OCI-LY1 (cell line): ENCODE results near the gene CEBPZOS.
A peak's percentile ranks its signal among the peaks of the same experiment; 100 is the strongest.

Source experiments
- H2AFZ ChIP-seq: fragments of 200-600 bp; sonication (generic), shearing (Covaris generic); 2 replicates; pipeline ENCODE4 v1.6.0; 2014; ENCODE audit warnings: antibody characterized with exemption, mild to moderate bottlenecking, low read length
- H3F3A ChIP-seq: fragments of 200-600 bp; sonication (generic), shearing (Covaris generic); 2 replicates; pipeline ENCODE4 v1.6.0; 2014; ENCODE audit warnings: mild to moderate bottlenecking, antibody characterized with exemption, low read length, moderate library complexity; ENCODE audit not compliant: insufficient read depth
- H3K27ac ChIP-seq: fragments of 200-600 bp; sonication (generic); 2 replicates; pipeline ENCODE4 v1.5.1; 2014; ENCODE audit warnings: low read length, mixed run types, mild to moderate bottlenecking, low read depth; ENCODE audit not compliant: poor library complexity, severe bottlenecking
- H3K27me3 ChIP-seq: fragments of 200-600 bp; sonication (generic); 2 replicates; pipeline ENCODE4 v1.6.0; 2014; ENCODE audit warnings: antibody characterized with exemption, mild to moderate bottlenecking, low read length, moderate library complexity; ENCODE audit not compliant: insufficient read depth
- H3K36me3 ChIP-seq: fragments of 200-600 bp; sonication (generic); 2 replicates; pipeline ENCODE4 v1.6.1; 2014; ENCODE audit warnings: mild to moderate bottlenecking, antibody characterized with exemption, low read length, moderate library complexity, mixed read lengths; ENCODE audit not compliant: insufficient read depth
- H3K4me1 ChIP-seq: fragments of 200-600 bp; sonication (generic); 2 replicates; pipeline ENCODE4 v1.5.1; 2014; ENCODE audit warnings: mild to moderate bottlenecking, low read length, moderate library complexity; ENCODE audit not compliant: insufficient read depth, severe bottlenecking
- H3K4me2 ChIP-seq: fragments of 200-600 bp; sonication (generic), shearing (Covaris generic); 2 replicates; pipeline ENCODE4 v1.6.1; 2014; ENCODE audit warnings: low read length
- H3K4me3 ChIP-seq: fragments of 200-600 bp; sonication (generic); 2 replicates; pipeline ENCODE4 v1.5.1; 2014; ENCODE audit warnings: low read length, low read depth, mild to moderate bottlenecking, mixed read lengths; ENCODE audit not compliant: poor library complexity, severe bottlenecking
- H3K79me2 ChIP-seq: fragments of 200-600 bp; shearing (Covaris generic); 2 replicates; pipeline ENCODE4 v1.6.1; 2016; ENCODE audit warnings: mixed run types, low read length, mixed read lengths; ENCODE audit not compliant: insufficient read depth
- H3K9ac ChIP-seq: fragments of 200-600 bp; sonication (generic), shearing (Covaris generic); 2 replicates; pipeline ENCODE4 v1.6.1; 2014; ENCODE audit warnings: mild to moderate bottlenecking, low read length, mixed read lengths
- H3K9me2 ChIP-seq: fragments of 200-600 bp; sonication (generic), shearing (Covaris generic); 2 replicates; pipeline ENCODE4 v1.6.1; 2014; ENCODE audit warnings: low read depth, mild to moderate bottlenecking, low read length, mixed read lengths
- H3K9me3 ChIP-seq: fragments of 200-600 bp; shearing (Covaris generic); 2 replicates; pipeline ENCODE4 v1.6.1; 2014; ENCODE audit warnings: low read length, mixed read lengths
- H4K20me1 ChIP-seq: fragments of 200-600 bp; sonication (generic), shearing (Covaris generic); 2 replicates; pipeline ENCODE4 v1.6.0; 2016; ENCODE audit warnings: mild to moderate bottlenecking, low read length; ENCODE audit not compliant: insufficient read depth
- EZH2 ChIP-seq: fragments of 200-600 bp; sonication (generic), shearing (Covaris generic); IDR thresholded peaks from 2 replicates; pipeline ENCODE4 v1.8.0; 2017; ENCODE audit warnings: borderline replicate concordance, mixed run types, mild to moderate bottlenecking, antibody characterized with exemption, low read length, moderate library complexity, mixed read lengths
- TF ChIP-seq, protein P1 (sequence below): fragments of 200-600 bp; sonication (generic), shearing (Covaris generic); IDR thresholded peaks from 2 replicates; pipeline ENCODE4 v1.5.1; 2017; ENCODE audit warnings: mild to moderate bottlenecking, antibody characterized with exemption, low read length, moderate library complexity, mixed read lengths

The CEBPZOS gene

DNA sequence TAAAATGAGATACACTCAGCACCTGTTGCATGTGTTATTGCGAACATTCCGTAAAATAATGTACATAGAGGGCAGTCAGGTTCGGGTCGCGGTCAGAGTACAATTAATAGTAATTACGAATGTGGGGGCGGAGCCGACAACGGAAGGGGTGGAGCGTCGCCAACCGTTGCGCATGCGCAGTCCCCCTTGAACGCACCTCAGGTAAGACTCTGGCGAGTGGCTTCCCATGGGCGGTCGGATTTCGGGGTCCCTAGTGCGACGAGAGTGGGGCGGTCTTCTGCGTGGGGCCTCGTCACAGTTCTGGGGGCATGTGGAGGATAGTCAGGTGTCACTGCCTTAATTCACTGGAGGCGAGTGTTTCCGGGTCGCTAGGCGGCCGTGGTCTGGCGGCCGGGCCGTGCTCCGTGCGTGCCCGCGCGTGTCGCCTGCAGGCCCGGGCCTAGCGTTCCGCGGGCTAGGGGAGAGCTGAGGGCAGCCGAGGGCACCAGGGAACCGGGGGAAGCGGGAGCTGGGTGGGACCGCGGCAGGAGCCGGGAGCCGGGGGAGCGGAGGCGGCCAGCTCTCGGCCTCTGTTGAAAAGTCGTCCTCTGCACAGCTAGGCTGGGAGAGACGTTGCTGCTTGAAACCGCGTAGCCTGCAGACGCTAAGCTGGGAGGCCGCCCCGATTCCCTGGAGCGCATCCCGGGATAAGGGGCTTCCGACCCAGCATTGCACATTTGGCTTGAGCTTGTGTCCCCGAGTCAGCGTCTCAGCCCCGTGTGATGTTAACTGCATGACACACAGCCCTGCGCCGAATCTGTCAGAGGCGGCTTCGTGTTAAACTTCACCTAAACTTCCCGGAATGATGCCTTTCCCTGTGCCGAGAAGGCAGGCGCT is at the start of gene CEBPZOS:
Gene CEBPZOS (plus strand): TSS at position 177 of the 876 bp plus-strand sequence. CDS start 3,209 bp downstream, outside the sequence.
- Histone ChIP-seq H3K27me3 (no peaks in the 10 kb centered on the region), H3K9me2 (no peaks in the 10 kb centered on the region), H3F3A (no peaks in the 10 kb centered on the region), H3K36me3 (peaks cover 32% of the 10 kb centered on the region), H3K27ac (peak within 1 kb of the TSS; percentile 81), H3K79me2 (peaks cover 31% of the 10 kb centered on the region), H3K4me1 (peaks cover 28% of the 10 kb centered on the region), H3K4me3 (peak within 1 kb of the TSS; percentile 79), H4K20me1 (no peaks in the 10 kb centered on the region), H2AFZ (peak within 1 kb of the TSS; percentile 82; the same call in 1 of the 2 replicates), H3K4me2 (peak within 1 kb of the TSS; percentile 75), H3K9ac (peak within 1 kb of the TSS; percentile 81), H3K9me3 (no peaks in the 10 kb centered on the region)
- TF ChIP-seq, protein P1, sequence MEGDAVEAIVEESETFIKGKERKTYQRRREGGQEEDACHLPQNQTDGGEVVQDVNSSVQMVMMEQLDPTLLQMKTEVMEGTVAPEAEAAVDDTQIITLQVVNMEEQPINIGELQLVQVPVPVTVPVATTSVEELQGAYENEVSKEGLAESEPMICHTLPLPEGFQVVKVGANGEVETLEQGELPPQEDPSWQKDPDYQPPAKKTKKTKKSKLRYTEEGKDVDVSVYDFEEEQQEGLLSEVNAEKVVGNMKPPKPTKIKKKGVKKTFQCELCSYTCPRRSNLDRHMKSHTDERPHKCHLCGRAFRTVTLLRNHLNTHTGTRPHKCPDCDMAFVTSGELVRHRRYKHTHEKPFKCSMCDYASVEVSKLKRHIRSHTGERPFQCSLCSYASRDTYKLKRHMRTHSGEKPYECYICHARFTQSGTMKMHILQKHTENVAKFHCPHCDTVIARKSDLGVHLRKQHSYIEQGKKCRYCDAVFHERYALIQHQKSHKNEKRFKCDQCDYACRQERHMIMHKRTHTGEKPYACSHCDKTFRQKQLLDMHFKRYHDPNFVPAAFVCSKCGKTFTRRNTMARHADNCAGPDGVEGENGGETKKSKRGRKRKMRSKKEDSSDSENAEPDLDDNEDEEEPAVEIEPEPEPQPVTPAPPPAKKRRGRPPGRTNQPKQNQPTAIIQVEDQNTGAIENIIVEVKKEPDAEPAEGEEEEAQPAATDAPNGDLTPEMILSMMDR, result no peak
- TF ChIP-seq EZH2, result no peak

GRCh38 chr2:37148325-37148724 is 48.0 kb upstream of the CEBPZOS start:
- no peak overlapping the region for H3K9ac ChIP-seq
- no peak overlapping the region for H3K4me2 ChIP-seq
- no peaks in the 10 kb centered on the region for H3K9me3 ChIP-seq
- peaks cover 25% of the 10 kb centered on the region for H3K79me2 ChIP-seq
- peaks cover 22% of the 10 kb centered on the region for H3K4me1 ChIP-seq
- H3K9me2 ChIP-seq, result no peaks in the 10 kb centered on the region
- peaks cover 38% of the 10 kb centered on the region for H3K36me3 ChIP-seq
- H4K20me1 ChIP-seq, result no peaks in the 10 kb centered on the region
- no peak overlapping the region for H3K4me3 ChIP-seq
- no peaks in the 10 kb centered on the region for H3K27me3 ChIP-seq
- no peak overlapping the region for H2AFZ ChIP-seq
- H3F3A ChIP-seq, result no peaks in the 10 kb centered on the region
- TF ChIP-seq EZH2, result no peak
- TF ChIP-seq, protein P1, result no peak
- H3K27ac ChIP-seq, result no peak overlapping the region

GRCh38 chr2:37149626-37150322 is 46.5 kb upstream of the CEBPZOS start:
- Histone ChIP-seq H3F3A (no peaks in the 10 kb centered on the region), H3K36me3 (peaks cover 42% of the 10 kb centered on the region), H3K4me1 (peaks cover 23% of the 10 kb centered on the region), H3K9me2 (no peaks in the 10 kb centered on the region), H3K27me3 (no peaks in the 10 kb centered on the region), H3K4me2 (peak overlapping the region; percentile 45), H4K20me1 (no peaks in the 10 kb centered on the region), H3K9ac (peak overlapping the region; percentile 14; the same call in 1 of the 2 replicates), H3K4me3 (peak overlapping the region; percentile 17), H3K27ac (peak overlapping the region; percentile 42), H2AFZ (no peak overlapping the region), H3K9me3 (no peaks in the 10 kb centered on the region), H3K79me2 (peaks cover 25% of the 10 kb centered on the region)
- TF ChIP-seq EZH2, result no peak
- TF ChIP-seq, protein P1, result no peak
